Neuronal stem cell (in vitro differentiated cells): ENCODE results near the gene TIE1.
A peak's percentile ranks its signal among the peaks of the same experiment; 100 is the strongest.

Experiments
- DNase-seq: peaks from one replicate; pipeline ENCODE4 v3.0.0-alpha.2; 2013; ENCODE audit warnings: low spot score
- H2AFZ ChIP-seq: one replicate; pipeline ENCODE4 v1.6.1; 2013; ENCODE audit warnings: mild to moderate bottlenecking, low read length, inconsistent platforms
- H2AK5ac ChIP-seq: 2 replicates; pipeline ENCODE4 v1.6.1; 2013; ENCODE audit warnings: low read depth, mild to moderate bottlenecking, inconsistent platforms, low read length, moderate library complexity, mixed read lengths
- H2BK120ac ChIP-seq: 2 replicates; pipeline ENCODE4 v1.6.1; 2013; ENCODE audit warnings: low read depth, mild to moderate bottlenecking, inconsistent platforms, low read length, moderate library complexity, mixed read lengths
- H2BK12ac ChIP-seq: one replicate; pipeline ENCODE4 v1.6.1; 2013; ENCODE audit warnings: low read length, inconsistent platforms
- H2BK15ac ChIP-seq: 2 replicates; pipeline ENCODE4 v1.6.1; 2013; ENCODE audit warnings: mild to moderate bottlenecking, low read length, inconsistent platforms, mixed read lengths
- H2BK5ac ChIP-seq: one replicate; pipeline ENCODE4 v1.6.1; 2013; ENCODE audit warnings: inconsistent platforms, mild to moderate bottlenecking, low read length, moderate library complexity
- H3K14ac ChIP-seq: one replicate; pipeline ENCODE4 v1.6.1; 2013; ENCODE audit warnings: low read length, inconsistent platforms
- H3K18ac ChIP-seq: 2 replicates; pipeline ENCODE4 v1.6.1; 2013; ENCODE audit warnings: low read length, inconsistent platforms
- H3K23ac ChIP-seq: 2 replicates; pipeline ENCODE4 v1.6.1; 2013; ENCODE audit warnings: low read depth, mild to moderate bottlenecking, mixed read lengths, low read length, inconsistent platforms; ENCODE audit not compliant: poor library complexity
- H3K27ac ChIP-seq: replicated peaks from 3 replicates; pipeline ENCODE4 v1.5.1; 2013; ENCODE audit warnings: low read length, inconsistent platforms
- H3K27me3 ChIP-seq, 3 experiments: 2 replicates each; pipeline ENCODE4 v1.6.1; 2013; ENCODE audit warnings: low read length in 3 of 3, mild to moderate bottlenecking in 2 of 3, inconsistent platforms in 1 of 3, low read depth in 1 of 3, mixed read lengths in 1 of 3, moderate library complexity in 1 of 3; ENCODE audit not compliant: control insufficient read depth in 3 of 3, insufficient read depth in 3 of 3
- H3K36me3 ChIP-seq, 2 donors: replicated peaks in 1 of 2; 2 replicates each; pipeline ENCODE4 v1.6.1; 2013; ENCODE audit warnings: low read length in 2 of 2; ENCODE audit not compliant: control insufficient read depth in 2 of 2, insufficient read depth in 2 of 2
- H3K4ac ChIP-seq: 2 replicates; pipeline ENCODE4 v1.6.1; 2013; ENCODE audit warnings: inconsistent platforms, mild to moderate bottlenecking, low read length, moderate library complexity
- H3K4me1 ChIP-seq, 2 donors: 1 replicate in 1 of 2; 2 replicates in 1 of 2; pipeline ENCODE4 v1.6.1; 2013; ENCODE audit warnings: low read length in 2 of 2, low read depth in 1 of 2; ENCODE audit not compliant: control insufficient read depth in 2 of 2, insufficient read depth in 1 of 2
- H3K4me2 ChIP-seq: one replicate; pipeline ENCODE4 v1.6.1; 2013; ENCODE audit warnings: mild to moderate bottlenecking, low read length, inconsistent platforms; ENCODE audit not compliant: insufficient read depth, poor library complexity, severe bottlenecking
- H3K4me3 ChIP-seq, 2 donors: 2 replicates each; pipeline ENCODE4 v1.5.1; 2013; ENCODE audit warnings: low read length in 2 of 2, mild to moderate bottlenecking in 2 of 2, inconsistent platforms in 1 of 2, moderate library complexity in 1 of 2
- H3K79me1 ChIP-seq: one replicate; pipeline ENCODE4 v1.6.1; 2013; ENCODE audit warnings: low read depth, mild to moderate bottlenecking, inconsistent platforms, low read length, moderate library complexity
- H3K9ac ChIP-seq: one replicate; pipeline ENCODE4 v1.6.1; 2013; ENCODE audit warnings: mild to moderate bottlenecking, low read depth, low read length, inconsistent platforms; ENCODE audit not compliant: poor library complexity
- H3K9me3 ChIP-seq, 2 donors: replicated peaks in 1 of 2; 2 replicates each; pipeline versions ENCODE3 to v1.6.1; 2013; ENCODE audit warnings: low read length in 2 of 2, mild to moderate bottlenecking in 2 of 2, inconsistent platforms in 1 of 2, low read depth in 1 of 2, mixed read lengths in 1 of 2, moderate library complexity in 1 of 2; ENCODE audit not compliant: control insufficient read depth in 2 of 2, insufficient read depth in 1 of 2
- H4K8ac ChIP-seq: one replicate; pipeline ENCODE4 v1.6.1; 2013; ENCODE audit warnings: low read depth, mild to moderate bottlenecking, inconsistent platforms, low read length, moderate library complexity
- H4K91ac ChIP-seq: one replicate; pipeline ENCODE4 v1.6.1; 2013; ENCODE audit warnings: low read length, low read depth, mild to moderate bottlenecking, inconsistent platforms; ENCODE audit not compliant: poor library complexity
- WGBS, 2 donors: extraction: QIAGEN DNeasy Blood & Tissue Kit; methylation state at CpG; one replicate each; pipeline ENCODE4 v1.1.7; 2013; ENCODE audit warnings: missing lambda C conversion rate in 2 of 2, mixed read lengths in 1 of 2; ENCODE audit not compliant: insufficient read length in 2 of 2, insufficient replicate concordance in 1 of 2; ENCODE audit errors: extremely low coverage in 2 of 2; 5-methylcytosine and 5-hydroxymethylcytosine counted together

TIE1 gene

DNA sequence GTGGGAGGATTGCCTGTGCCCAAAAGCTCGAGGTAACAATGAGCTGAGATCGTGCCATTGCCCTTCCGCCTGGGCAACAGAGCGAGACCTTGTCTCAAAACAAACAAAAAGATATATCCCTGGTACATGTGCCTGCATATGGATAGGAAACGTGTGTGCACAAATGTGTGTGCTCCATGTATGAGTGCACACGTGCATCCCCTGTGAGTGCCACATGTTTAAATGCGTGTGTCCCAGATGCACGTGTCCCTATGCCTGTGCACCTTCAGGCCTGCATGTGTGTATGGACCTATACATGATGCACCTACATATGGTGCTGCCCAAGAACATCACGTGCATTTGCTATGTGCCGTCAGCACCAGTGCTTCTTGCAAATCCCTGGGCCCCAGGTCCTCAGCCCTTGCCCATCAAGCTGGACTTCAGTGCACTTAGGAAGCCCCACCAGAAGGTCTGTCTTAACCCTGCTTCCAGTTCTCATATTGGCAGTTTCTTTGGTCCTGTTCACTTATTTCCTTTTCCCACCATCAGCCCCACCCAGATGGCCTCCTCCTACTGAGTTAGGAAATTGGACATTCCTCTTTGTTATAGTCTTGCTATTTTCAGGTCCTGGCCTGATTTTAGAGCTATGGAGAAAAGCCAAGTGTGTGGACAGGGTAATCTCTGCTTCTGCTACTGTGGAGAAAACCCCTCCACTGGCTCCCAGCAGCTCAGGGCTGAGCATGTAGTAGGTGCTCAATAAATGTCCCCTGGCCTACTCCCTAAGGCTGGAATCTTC, 15.4 kb downstream of the TIE1 start:
- no peak overlapping the region for H4K91ac ChIP-seq
- H3K4me1 ChIP-seq, result peaks cover 0 to 5% of the 10 kb centered on the region in 2 donors
- H3K9me3 ChIP-seq, result no peaks in the 10 kb centered on the region
- H3K23ac ChIP-seq, result no peak overlapping the region
- no CpG with 5 or more reads among the region's 10 CpGs for WGBS, 2 donors
- no peaks in the 10 kb centered on the region for H3K36me3 ChIP-seq
- no peak overlapping the region for H2AK5ac ChIP-seq
- no peak overlapping the region for H2BK15ac ChIP-seq
- no peak overlapping the region for H2BK120ac ChIP-seq
- no peaks in the 10 kb centered on the region for H3K27me3 ChIP-seq
- peak overlapping the region in 1 of 2 donors; percentile 34 for H3K4me3 ChIP-seq
- H4K8ac ChIP-seq, result no peak overlapping the region
- no peak overlapping the region for H3K4me2 ChIP-seq
- H3K9ac ChIP-seq, result no peak overlapping the region
- H2AFZ ChIP-seq, result no peak overlapping the region
- no peaks in the 10 kb centered on the region for H3K79me1 ChIP-seq
- H3K4ac ChIP-seq, result no peak overlapping the region
- H3K14ac ChIP-seq, result no peak overlapping the region
- DNase-seq, result no peak
- no peak overlapping the region for H2BK12ac ChIP-seq
- no peak overlapping the region for H2BK5ac ChIP-seq
- H3K18ac ChIP-seq, result no peak overlapping the region
- no peak overlapping the region for H3K27ac ChIP-seq

DNA sequence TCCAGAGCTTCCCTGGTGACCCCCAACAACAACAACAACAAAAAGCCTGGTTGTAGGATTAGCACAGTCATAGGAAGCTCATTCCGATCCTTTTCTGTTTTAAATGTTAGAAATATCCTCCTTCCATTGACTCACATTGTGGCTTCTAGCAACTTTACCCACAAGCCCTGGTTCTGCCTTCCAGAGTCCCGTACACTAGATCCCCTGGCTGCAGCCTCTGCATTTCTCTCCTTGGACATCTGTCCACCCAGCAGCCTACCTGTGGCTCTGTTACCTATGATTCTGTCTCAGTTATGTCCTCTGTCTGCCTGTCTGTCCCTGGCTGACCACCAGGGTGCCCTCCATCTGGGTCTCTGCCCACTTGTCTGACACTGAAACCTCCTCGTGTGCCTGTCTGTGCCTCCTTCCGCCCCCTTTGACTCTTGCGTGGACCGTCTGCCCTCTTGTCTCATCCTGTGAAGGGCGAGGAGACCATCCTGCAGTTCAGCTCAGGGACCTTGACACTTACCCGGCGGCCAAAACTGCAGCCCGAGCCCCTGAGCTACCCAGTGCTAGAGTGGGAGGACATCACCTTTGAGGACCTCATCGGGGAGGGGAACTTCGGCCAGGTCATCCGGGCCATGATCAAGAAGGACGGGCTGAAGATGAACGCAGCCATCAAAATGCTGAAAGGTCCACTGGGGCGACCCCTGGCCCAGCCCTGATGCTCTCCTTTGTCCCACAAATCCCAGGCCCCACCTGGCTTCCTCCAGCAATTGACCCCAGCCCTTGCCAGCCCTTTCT, 16.1 kb downstream of the TIE1 start:
- Histone ChIP-seq H3K36me3 (no peaks in the 10 kb centered on the region), H3K9ac (no peak overlapping the region), H3K27ac (no peak overlapping the region), H2BK12ac (no peak overlapping the region), H3K4me3 (no peak overlapping the region), H3K18ac (no peak overlapping the region), H3K4me1 (peaks cover 0 to 5% of the 10 kb centered on the region in 2 donors), H4K91ac (no peak overlapping the region), H3K79me1 (no peaks in the 10 kb centered on the region), H2BK5ac (no peak overlapping the region), H3K4ac (no peak overlapping the region), H3K9me3 (no peaks in the 10 kb centered on the region), H3K14ac (no peak overlapping the region), H4K8ac (no peak overlapping the region), H3K23ac (no peak overlapping the region), H3K27me3 (no peaks in the 10 kb centered on the region), H3K4me2 (no peak overlapping the region), H2AK5ac (no peak overlapping the region), H2BK120ac (no peak overlapping the region), H2AFZ (no peak overlapping the region), H2BK15ac (no peak overlapping the region)
- no peak for DNase-seq
- no CpG with 5 or more reads among the region's 16 CpGs for WGBS, 2 donors

DNA sequence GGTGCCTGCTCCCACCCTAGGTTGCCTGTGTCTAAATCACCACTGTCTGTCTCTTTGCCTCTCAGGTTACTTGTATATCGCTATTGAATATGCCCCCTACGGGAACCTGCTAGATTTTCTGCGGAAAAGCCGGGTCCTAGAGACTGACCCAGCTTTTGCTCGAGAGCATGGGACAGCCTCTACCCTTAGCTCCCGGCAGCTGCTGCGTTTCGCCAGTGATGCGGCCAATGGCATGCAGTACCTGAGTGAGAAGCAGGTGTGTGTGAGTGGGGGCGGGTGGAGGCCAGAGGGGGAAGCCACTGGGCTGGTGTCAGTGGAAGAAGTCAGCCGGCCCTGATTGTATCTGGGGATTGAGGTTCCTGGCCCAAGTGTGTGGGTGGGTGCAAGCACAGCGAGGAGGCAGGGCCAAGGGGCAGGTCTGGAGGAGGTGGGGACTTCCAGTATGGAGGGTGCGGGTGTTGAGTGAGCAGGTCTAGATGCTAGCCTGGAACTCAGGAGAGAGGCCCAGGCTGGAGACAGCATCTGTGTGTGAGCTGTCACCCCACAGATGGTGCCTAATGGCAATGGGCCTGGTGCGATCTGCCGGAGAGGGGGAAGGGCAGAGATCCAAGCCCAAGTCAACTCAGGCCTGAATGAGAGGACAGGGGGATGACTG, 17.2 kb downstream of the TIE1 start:
- no peak overlapping the region for H3K9ac ChIP-seq
- H4K8ac ChIP-seq, result no peak overlapping the region
- no peak overlapping the region for H2BK12ac ChIP-seq
- H3K4ac ChIP-seq, result no peak overlapping the region
- H2BK120ac ChIP-seq, result no peak overlapping the region
- no peak overlapping the region for H3K27ac ChIP-seq
- no peaks in the 10 kb centered on the region for H3K9me3 ChIP-seq
- H2AFZ ChIP-seq, result no peak overlapping the region
- no CpG with 5 or more reads among the region's 15 CpGs for WGBS, 2 donors
- peak overlapping the region; percentile 93 for H4K91ac ChIP-seq
- no peak overlapping the region for H3K4me3 ChIP-seq
- H2AK5ac ChIP-seq, result no peak overlapping the region
- no peaks in the 10 kb centered on the region for H3K79me1 ChIP-seq
- H3K14ac ChIP-seq, result no peak overlapping the region
- no peak overlapping the region for H2BK5ac ChIP-seq
- H3K36me3 ChIP-seq, result no peaks in the 10 kb centered on the region
- peaks cover 0 to 5% of the 10 kb centered on the region in 2 donors for H3K4me1 ChIP-seq
- no peak overlapping the region for H3K4me2 ChIP-seq
- H3K18ac ChIP-seq, result peak overlapping the region; percentile 77
- no peak for DNase-seq
- H2BK15ac ChIP-seq, result no peak overlapping the region
- peak overlapping the region; percentile 37 for H3K23ac ChIP-seq
- no peaks in the 10 kb centered on the region for H3K27me3 ChIP-seq

DNA sequence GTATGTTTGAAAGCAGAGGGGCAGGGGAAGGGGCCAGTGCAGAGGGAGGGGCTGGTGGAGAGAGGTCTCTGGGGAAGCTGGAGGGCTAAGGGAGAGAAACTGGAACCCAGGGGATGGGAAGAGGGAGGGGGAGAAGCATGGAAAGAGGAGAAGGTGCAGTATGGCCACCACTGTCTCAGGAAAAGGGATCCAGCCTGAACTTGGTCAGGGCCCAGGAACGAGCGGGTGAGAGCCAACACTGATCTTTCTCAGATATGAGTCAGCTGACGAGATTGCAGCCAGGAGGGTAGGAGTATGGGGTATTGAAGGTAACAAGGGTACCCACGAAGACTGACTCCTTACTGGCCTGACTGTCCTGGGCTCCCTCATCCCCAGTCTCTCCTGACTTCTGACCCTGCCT, 18.0 kb downstream of the TIE1 start:
- Histone ChIP-seq H3K27me3 (no peaks in the 10 kb centered on the region), H3K9me3 (peaks cover 0 to under 1% of the 10 kb centered on the region in 2 donors), H3K79me1 (no peaks in the 10 kb centered on the region), H2BK15ac (no peak overlapping the region), H3K36me3 (no peaks in the 10 kb centered on the region), H2AFZ (no peak overlapping the region), H3K18ac (no peak overlapping the region), H4K91ac (no peak overlapping the region), H4K8ac (no peak overlapping the region), H3K14ac (no peak overlapping the region), H3K4ac (no peak overlapping the region), H2BK120ac (no peak overlapping the region), H3K4me1 (peaks cover 0 to 5% of the 10 kb centered on the region in 2 donors), H3K4me3 (no peak overlapping the region), H3K9ac (no peak overlapping the region), H3K4me2 (no peak overlapping the region), H2BK5ac (no peak overlapping the region), H3K23ac (no peak overlapping the region), H2AK5ac (no peak overlapping the region), H2BK12ac (no peak overlapping the region), H3K27ac (no peak overlapping the region)
- no peak for DNase-seq
- WGBS, 2 donors, result no CpG with 5 or more reads among the region's 4 CpGs
